ENCODE results near the gene LCE7A. TPM values are rescaled to one million over a fixed set of nuclear protein-coding genes. Genes with fewer than 3 reads are reported as not detected.

LCE7A gene
- total and polyA plus RNA-seq, 3 donors from 2014 or later = not detected

GRCh38 chr1:152869808-152870419 lies 10.1 kb downstream of the LCE7A start:
- no peaks in the 10 kb centered on the region for H3K9me3 ChIP-seq
- no peak overlapping the region for H3K4me3 ChIP-seq
- H3K27me3 ChIP-seq = no peaks in the 10 kb centered on the region
- H3K27ac ChIP-seq = no peak overlapping the region
- intact Hi-C loops (cut with DNase I; ENCODE audit: low total_unique reads) = no loop called here
- DNase-seq = peak; percentile 86
- no peaks in the 10 kb centered on the region for H3K4me1 ChIP-seq
- WGBS, 2 donors = 24 to 28% methylated on average over 9 of the region's 9 CpGs
- no peak for TF ChIP-seq POLR2A (IDR thresholded peaks at IDR 0.05)
- peak in 2 of 3 experiments; percentile 48 to 52 for TF ChIP-seq CTCF (IDR thresholded peaks at IDR 0.05)
- no peaks in the 10 kb centered on the region for H3K36me3 ChIP-seq (ENCODE audit: low read depth, missing control alignments)

GRCh38 chr1:152870831-152871730 lies 11.3 kb downstream of the LCE7A start:
- H3K4me3 ChIP-seq = no peak overlapping the region
- H3K27ac ChIP-seq = no peak overlapping the region
- no peaks in the 10 kb centered on the region for H3K4me1 ChIP-seq
- DNase-seq = peak; percentile 47
- no peaks in the 10 kb centered on the region for H3K9me3 ChIP-seq
- intact Hi-C loops (cut with DNase I; ENCODE audit: low total_unique reads) = no loop called here
- WGBS, 2 donors = 32 to 41% methylated on average over 12 to 17 of the region's 17 CpGs
- TF ChIP-seq CTCF (IDR thresholded peaks at IDR 0.05) (peak in 2 of 3 experiments; percentile 46 to 58), POLR2A (IDR thresholded peaks at IDR 0.05) (no peak)
- H3K27me3 ChIP-seq = no peaks in the 10 kb centered on the region
- no peaks in the 10 kb centered on the region for H3K36me3 ChIP-seq (ENCODE audit: low read depth, missing control alignments)

- DNase-seq = no peak
- no peaks in the 10 kb centered on the region for H3K4me1 ChIP-seq
- H3K36me3 ChIP-seq (ENCODE audit: low read depth, missing control alignments) = no peaks in the 10 kb centered on the region
- intact Hi-C loops (cut with DNase I; ENCODE audit: low total_unique reads) = no loop called here
- H3K27me3 ChIP-seq = no peaks in the 10 kb centered on the region
- no peak overlapping the region for H3K27ac ChIP-seq
- no peak overlapping the region for H3K4me3 ChIP-seq
- TF ChIP-seq POLR2A (IDR thresholded peaks at IDR 0.05) (no peak), CTCF (IDR thresholded peaks at IDR 0.05) (no peak)
- WGBS, 2 donors = 62 to 72% methylated on average over 6 of the region's 6 CpGs
- no peaks in the 10 kb centered on the region for H3K9me3 ChIP-seq
Measured at GRCh38 chr1:152871731-152872126, 11.9 kb downstream of the LCE7A start.

GRCh38 chr1:152873495-152873894 lies 13.7 kb downstream of the LCE7A start:
- Histone ChIP-seq H3K4me3 (no peak overlapping the region), H3K4me1 (no peaks in the 10 kb centered on the region), H3K27ac (no peak overlapping the region), H3K36me3 (ENCODE audit: low read depth, missing control alignments) (no peaks in the 10 kb centered on the region), H3K27me3 (no peaks in the 10 kb centered on the region), H3K9me3 (no peaks in the 10 kb centered on the region)
- no peak for TF ChIP-seq CTCF (IDR thresholded peaks at IDR 0.05)
- no peak for TF ChIP-seq POLR2A (IDR thresholded peaks at IDR 0.05)
- no peak for DNase-seq
- intact Hi-C loops (cut with DNase I; ENCODE audit: low total_unique reads) = no loop called here

Measured in testis (tissue), 3 donors.